GM18873 (cell line): ENCODE data around the gene FLCN.

ENCODE experiments used
- ATAC-seq: cut with Tn5 transposase; IDR thresholded peaks from one replicate; pipeline ENCODE4 v1.9.1; 2021; ENCODE audit warnings: mild to moderate bottlenecking, moderate library complexity, moderate number of reproducible peaks; ENCODE audit not compliant: unreplicated experiment, low FRiP score

The FLCN gene

GRCh38 chr17:17236295-17237025 lies 508 bp downstream of the FLCN start:
- ATAC-seq = no peak

GRCh38 chr17:17235212-17236174 lies 1.5 kb downstream of the FLCN start:
- no peak for ATAC-seq

DNA sequence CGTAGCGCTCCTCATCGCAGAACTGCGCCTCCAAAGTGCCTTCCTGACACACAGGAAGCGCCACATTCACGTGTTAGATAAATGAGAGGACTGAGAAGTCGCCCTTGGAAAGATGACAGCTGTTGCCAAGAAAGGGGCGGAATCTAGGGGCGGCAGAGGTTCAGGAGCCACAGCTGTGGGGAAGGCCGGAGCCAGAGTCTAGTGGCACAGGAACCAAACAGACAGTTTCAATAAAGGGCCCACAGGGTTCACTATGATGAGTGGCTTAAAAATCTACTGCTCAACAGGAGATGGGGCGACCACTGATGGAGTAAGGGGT lies 4.7 kb downstream of the FLCN start:
- ATAC-seq = no peak

DNA sequence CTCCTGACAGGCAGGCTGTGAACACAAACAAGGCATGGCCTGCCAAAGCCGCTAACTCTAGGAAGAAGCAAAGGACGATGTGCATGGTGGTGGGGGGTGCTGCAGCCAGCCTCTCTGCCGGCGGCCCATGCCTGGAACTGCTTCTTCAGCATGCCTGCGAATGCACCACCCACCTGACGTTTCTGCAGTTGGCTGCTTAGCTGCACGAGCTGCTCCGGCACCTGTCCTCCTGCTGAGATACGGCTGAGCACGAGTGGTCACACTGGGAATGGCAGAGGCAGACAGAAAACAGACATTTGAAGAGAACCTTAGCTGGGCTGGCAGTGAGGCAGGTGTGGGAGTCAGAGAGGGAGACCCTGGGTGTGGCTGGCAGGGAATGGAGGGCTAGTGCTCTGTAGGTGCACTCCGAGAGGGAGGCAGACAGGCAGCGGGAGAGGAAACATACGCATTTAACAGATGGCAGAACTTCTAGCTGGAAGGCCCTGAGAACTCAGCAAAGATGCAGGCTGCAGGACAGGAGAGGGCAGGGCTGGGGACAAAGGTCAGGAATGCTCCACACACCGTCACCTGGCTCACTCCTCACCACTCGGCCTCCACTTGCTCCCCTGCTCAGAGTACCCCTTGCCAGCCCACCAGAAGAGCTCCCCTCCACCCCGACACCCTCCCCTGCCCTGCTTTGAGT lies 5.2 kb downstream of the FLCN start:
- ATAC-seq = no peak

GRCh38 chr17:17229416-17230384 lies 7.3 kb downstream of the FLCN start:
- ATAC-seq = no peak

DNA sequence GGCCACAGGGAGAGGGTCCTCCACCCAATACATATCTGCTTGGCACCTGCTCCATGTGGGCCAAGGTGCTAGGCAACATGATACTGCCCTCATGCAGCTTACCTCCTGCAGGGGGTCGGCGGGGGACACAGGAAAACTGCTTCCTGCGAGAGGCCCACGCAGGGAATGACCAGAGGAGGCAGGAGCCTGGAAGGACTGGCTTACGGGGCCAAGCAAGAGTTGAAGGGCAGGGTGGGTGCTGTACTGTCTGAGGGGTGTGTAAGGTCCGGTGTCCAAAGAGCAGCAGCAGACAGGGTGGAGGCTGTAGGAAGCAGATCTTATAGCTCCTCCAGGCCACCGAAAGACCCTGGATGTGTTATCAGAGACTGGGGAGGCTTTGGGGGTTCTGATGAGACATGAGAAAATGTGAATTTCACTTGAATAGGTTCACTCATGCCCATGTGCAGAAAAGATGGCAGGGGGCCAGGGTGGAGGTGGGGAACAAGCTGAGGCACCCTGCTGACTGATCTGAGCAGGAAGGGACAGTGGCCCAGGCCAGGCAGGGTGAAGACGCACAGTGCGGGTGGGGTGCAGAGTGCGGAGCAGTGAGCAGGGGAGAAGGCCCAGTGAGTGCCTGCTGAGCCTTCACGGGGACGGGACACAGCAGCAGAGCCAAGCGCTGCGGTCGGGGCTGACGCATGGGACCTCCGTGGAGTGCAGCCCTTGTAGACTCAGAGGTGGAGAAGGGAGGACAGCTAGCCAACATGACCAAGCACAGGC lies 8.3 kb downstream of the FLCN start:
- no peak for ATAC-seq

- ATAC-seq = no peak
Observed at GRCh38 chr17:17227608-17228520, 9.1 kb downstream of the FLCN start.

DNA sequence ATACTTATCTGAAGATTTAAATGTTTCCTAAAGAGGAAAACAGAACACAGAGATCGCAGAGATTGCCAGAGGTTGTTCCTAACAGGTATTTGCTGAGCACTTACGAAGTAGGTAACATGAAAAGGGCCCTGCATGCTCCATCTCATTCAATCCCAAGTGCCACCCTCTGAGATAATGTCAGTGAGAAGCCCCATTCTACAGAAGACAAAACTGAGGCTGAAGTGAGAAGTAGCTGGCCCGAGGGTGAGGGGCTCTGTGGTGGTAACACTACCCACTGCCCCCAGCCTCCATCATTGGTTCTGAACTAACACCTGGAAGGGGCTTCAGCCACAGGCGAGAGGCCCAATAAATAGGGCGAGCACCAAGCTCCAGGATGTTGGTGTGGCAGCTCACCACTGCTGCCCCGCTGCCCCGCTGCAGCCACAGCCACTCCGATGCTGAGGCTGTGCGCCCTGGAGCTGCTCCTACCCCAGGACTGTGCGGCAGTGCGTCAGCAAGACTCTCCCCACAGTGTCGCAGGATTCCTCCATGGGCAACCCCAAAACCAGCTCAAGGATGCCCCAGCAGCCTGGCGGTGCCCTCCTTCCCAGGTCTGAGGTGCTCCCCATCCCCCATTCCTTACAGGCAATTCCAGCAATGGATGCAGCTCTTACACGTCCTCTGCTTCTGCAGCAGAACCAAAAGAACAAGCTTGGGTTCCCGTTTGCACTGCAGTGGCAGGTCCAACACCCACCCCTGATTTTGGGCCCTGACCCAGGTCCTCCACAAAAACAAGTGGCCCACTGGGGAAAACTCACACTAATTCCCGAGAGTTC lies 10.3 kb downstream of the FLCN start:
- no peak for ATAC-seq

- no peak for ATAC-seq
Observed at GRCh38 chr17:17225901-17226300, 11.1 kb downstream of the FLCN start.

DNA sequence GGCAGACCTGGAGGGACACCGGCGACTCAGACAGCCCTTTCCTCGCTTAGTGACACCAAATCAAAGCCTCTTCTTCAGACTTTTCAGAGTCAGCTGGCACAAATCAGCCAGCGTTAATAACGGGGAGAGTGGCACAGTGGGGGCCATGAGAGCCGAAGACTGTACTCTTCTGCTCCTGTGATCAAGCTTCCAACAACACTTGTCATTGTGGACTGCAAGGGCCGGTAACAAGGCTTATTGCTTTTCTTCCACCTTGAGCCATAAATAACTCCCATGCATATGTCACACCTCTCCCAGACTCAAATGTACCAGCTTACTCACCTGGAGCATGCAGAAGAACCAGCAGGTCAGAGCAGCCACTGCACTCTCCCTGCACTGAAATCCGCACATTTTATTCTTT lies 12.8 kb downstream of the FLCN start:
- no peak for ATAC-seq

- ATAC-seq = no peak
Observed at GRCh38 chr17:17223736-17224135, 13.2 kb downstream of the FLCN start.

- ATAC-seq = no peak
Observed at GRCh38 chr17:17221329-17221728, 15.6 kb downstream of the FLCN start.

DNA sequence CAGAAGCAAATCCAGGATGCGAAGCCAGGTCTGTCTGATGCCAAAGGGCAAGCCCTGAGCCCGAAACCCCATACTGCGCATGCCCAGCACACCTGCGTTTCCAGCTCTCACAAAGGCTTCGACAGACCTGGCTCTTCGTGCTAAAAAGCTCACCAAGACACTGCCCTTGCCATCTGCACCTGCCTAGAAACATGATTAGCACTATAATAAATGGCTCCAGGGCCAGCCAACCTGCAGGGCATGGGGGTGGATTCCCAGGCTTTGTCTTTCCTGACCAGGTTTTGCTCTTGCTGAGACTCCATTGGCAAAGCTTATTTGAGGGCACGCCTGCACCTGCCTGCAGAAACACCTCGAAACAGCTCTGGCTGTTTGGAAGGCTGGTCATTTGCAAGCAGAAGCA lies 16.4 kb downstream of the FLCN start:
- ATAC-seq = no peak

DNA sequence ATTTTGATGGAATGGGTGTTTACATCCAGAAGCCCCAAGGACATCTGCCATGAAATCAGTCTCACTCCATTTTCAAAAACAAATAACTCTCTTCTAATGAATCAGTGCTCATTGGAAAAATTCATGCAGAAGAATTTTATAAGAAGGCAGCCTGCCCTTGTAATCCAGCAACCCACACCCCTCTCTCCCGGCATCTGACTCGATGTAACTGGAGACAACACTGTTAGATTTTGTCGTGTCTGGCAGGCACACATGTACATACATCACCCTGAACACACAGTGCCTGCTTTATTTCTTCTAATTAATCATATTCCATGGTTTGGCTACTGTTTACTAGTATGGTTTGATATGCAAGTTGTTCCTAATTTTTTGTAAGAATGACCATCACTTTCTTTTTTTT lies 19.0 kb downstream of the FLCN start:
- no peak for ATAC-seq

DNA sequence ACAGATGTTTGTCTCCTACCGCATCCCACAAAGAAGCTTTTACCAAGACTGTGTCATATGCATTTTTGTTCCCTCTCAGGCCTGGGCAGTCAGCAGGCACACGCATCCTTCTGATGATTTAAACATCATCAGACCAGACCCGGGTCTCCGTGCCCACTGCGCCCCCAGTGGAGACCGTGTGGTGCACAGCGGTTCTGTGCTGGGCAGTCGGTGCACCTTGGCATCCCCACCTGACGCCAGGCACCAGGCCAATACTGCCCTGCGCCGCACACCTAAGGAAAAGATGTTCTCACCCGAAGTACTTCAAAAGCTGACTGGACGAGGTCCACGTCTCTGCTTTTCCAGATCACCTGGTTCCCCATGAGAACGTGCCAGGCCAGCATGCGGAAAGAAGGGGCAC lies 20.2 kb downstream of the FLCN start:
- ATAC-seq = no peak

DNA sequence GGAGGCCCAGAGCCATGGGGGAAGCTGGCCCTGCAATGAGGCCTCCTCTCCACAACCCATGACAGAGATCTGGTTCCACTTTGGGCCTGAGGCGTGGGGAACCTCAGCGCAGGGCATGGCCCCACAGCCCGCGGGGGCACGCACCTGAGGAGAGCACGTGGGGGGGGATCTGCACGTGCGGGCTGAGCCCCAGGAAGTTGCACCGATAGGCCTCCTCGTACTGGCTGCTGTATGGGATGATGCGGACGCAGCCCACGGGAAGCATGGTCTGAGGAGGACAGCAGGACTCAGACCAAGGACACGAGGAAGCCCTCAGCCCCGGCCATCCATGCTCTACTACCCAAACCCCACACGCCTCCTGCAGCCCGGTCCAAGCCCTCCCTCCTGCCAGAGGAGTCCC lies 20.7 kb downstream of the FLCN start:
- ATAC-seq = no peak

GRCh38 chr17:17215575-17215974 lies 21.4 kb downstream of the FLCN start:
- ATAC-seq = no peak
